ENCODE data around the gene LENG1. TPM values are rescaled to one million over a fixed set of nuclear protein-coding genes. Genes with fewer than 3 reads are reported as not detected.
A peak's percentile ranks its signal among the peaks of the same experiment; 100 is the strongest.

The LENG1 gene
- total RNA-seq, 1 donor from 2014 or later = 3.4 TPM

DNA sequence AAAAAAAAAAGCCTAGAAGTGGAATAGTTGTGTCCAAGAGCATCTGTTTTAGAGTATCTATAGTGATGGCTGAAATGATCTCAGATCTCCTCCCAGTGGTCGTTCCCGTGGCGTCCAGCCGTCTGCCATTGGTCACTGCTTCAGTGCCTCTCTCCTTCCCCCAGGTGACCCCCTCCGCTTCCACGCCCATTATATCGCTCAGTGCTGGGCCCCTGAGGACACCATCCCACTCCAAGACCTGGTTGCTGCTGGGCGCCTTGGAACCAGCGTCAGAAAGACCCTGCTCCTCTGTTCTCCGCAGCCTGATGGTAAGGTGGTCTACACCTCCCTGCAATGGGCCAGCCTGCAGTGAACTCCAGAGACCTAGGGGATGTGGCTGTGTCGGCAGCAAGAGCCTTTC, 33.5 kb upstream of the LENG1 start:
- no peak overlapping the region for H3K27ac Mint-ChIP-seq (ENCODE audit: unreplicated experiment)
- TF ChIP-seq, protein P1, sequence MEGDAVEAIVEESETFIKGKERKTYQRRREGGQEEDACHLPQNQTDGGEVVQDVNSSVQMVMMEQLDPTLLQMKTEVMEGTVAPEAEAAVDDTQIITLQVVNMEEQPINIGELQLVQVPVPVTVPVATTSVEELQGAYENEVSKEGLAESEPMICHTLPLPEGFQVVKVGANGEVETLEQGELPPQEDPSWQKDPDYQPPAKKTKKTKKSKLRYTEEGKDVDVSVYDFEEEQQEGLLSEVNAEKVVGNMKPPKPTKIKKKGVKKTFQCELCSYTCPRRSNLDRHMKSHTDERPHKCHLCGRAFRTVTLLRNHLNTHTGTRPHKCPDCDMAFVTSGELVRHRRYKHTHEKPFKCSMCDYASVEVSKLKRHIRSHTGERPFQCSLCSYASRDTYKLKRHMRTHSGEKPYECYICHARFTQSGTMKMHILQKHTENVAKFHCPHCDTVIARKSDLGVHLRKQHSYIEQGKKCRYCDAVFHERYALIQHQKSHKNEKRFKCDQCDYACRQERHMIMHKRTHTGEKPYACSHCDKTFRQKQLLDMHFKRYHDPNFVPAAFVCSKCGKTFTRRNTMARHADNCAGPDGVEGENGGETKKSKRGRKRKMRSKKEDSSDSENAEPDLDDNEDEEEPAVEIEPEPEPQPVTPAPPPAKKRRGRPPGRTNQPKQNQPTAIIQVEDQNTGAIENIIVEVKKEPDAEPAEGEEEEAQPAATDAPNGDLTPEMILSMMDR (IDR thresholded peaks at IDR 0.05; ENCODE audit: unreplicated experiment) = no peak
- H3K27me3 Mint-ChIP-seq (ENCODE audit: unreplicated experiment) = peaks cover 19% of the 10 kb centered on the region
- no peak for DNase-seq (ENCODE audit: low spot score)
- H3K4me3 Mint-ChIP-seq (ENCODE audit: unreplicated experiment) = no peak overlapping the region
- H3K36me3 Mint-ChIP-seq (ENCODE audit: low read depth, unreplicated experiment) = peaks cover 29% of the 10 kb centered on the region
- no peaks in the 10 kb centered on the region for H3K9me3 Mint-ChIP-seq (ENCODE audit: unreplicated experiment)
- H3K4me1 Mint-ChIP-seq (ENCODE audit: unreplicated experiment) = peaks cover 19% of the 10 kb centered on the region

DNA sequence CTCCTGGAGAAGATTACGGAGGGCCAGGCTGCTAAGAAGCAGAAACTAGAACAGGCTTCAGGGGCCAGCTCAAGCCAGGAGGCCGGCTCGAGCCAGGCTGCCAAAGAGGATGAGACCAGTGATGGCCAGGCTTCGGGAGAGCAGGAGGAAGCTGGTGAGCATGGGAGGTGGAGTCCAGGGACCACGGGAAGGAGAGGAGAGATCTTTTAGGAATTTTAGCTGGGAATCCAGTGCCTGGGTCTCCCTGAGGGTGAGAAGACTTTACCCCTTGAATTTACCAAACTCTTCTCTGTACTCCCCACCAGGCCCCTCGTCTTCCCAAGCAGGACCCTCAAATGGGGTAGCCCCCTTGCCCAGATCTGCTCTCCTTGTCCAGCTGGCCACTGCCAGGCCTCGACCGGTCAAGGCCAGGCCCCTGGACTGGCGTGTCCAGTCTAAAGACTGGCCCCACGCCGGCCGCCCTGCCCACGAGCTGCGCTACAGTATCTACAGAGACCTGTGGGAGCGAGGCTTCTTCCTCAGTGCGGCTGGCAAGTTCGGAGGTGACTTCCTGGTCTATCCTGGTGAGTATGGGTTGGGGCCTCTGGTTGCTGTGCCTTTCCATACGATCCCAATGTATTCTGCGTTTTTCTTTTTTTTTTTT, 32.4 kb upstream of the LENG1 start:
- DNase-seq (ENCODE audit: low spot score) = no peak
- H3K4me1 Mint-ChIP-seq (ENCODE audit: unreplicated experiment) = peaks cover 29% of the 10 kb centered on the region
- H3K27me3 Mint-ChIP-seq (ENCODE audit: unreplicated experiment) = peaks cover 22% of the 10 kb centered on the region
- H3K36me3 Mint-ChIP-seq (ENCODE audit: low read depth, unreplicated experiment) = peaks cover 29% of the 10 kb centered on the region
- H3K9me3 Mint-ChIP-seq (ENCODE audit: unreplicated experiment) = no peaks in the 10 kb centered on the region
- H3K4me3 Mint-ChIP-seq (ENCODE audit: unreplicated experiment) = peak overlapping the region; percentile 91
- TF ChIP-seq, protein P1 (IDR thresholded peaks at IDR 0.05; ENCODE audit: unreplicated experiment) = no peak
- H3K27ac Mint-ChIP-seq (ENCODE audit: unreplicated experiment) = peak overlapping the region; percentile 48

DNA sequence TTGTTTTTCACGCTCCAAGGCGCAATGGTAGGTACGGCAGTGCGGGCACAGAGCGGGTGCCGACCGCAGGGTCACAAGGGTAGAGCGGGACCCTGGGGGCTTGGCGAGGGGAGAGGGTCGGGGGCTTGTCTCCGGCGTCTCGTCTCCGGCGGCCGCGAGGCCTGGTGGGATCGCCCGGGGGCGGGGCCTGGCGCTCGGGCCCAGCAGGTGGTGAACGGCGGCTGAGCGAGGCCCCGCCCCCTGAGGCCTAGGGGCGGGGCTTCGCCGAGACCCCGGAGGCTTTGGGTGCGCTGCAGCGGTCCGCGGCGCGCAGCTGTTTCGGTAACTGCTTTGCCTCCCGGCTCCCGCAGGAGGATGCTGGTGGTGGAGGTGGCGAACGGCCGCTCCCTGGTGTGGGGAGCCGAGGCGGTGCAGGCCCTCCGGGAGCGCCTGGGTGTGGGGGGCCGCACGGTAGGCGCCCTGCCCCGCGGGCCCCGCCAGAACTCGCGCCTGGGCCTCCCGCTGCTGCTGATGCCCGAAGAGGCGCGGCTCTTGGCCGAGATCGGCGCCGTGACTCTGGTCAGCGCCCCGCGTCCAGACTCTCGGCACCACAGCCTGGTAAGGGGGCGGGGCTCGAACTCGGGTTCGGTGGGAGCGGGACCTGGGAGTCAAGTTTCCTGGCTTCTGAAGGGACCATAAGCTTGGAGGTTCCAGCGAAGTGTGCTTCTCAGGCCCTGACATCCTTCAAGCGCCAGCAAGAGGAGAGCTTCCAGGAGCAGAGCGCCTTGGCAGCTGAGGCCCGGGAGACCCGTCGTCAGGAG, 31.7 kb upstream of the LENG1 start, which contains the start of gene TSEN34:
Gene TSEN34 (plus strand): TSS at position 298 of the 800 bp plus-strand sequence. CDS start 57 bp downstream, at position 355.
- TF ChIP-seq, protein P1 (IDR thresholded peaks at IDR 0.05; ENCODE audit: unreplicated experiment) = no peak
- H3K36me3 Mint-ChIP-seq (ENCODE audit: low read depth, unreplicated experiment) = peaks cover 33% of the 10 kb centered on the region
- no peaks in the 10 kb centered on the region for H3K9me3 Mint-ChIP-seq (ENCODE audit: unreplicated experiment)
- H3K4me1 Mint-ChIP-seq (ENCODE audit: unreplicated experiment) = peaks cover 29% of the 10 kb centered on the region
- peak within 1 kb of the TSS; percentile 100 for H3K27ac Mint-ChIP-seq (ENCODE audit: unreplicated experiment)
- H3K27me3 Mint-ChIP-seq (ENCODE audit: unreplicated experiment) = peaks cover 22% of the 10 kb centered on the region
- H3K4me3 Mint-ChIP-seq (ENCODE audit: unreplicated experiment) = peak within 1 kb of the TSS; percentile 99
- peak; percentile 87 for DNase-seq (ENCODE audit: low spot score)

DNA sequence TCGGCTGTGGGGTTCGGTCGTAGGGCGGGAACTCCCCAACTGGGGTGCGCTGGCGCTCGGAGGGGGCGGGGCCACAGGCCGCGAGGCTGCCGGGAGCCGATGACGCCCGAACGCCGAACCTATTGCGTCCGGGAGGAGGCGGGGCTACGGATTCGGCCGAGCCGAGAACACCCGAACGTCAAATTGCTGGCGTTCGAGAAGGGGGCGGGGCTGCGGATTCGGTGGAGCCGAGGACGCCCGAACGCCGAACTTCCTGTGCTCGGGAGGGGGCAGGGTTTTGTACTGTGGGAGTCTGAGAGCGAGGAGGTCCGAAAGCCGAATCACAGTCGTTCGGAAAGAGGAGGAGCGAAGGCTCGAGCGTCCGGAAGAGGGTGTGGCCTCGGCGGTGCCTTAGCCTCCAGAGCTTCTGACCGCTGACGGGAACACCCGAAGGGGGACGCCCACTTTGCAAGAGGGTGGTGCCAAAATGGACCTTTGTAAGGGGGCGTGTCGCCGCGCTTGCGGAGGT, 31.0 kb upstream of the LENG1 start:
- no peaks in the 10 kb centered on the region for H3K9me3 Mint-ChIP-seq (ENCODE audit: unreplicated experiment)
- TF ChIP-seq, protein P1 (IDR thresholded peaks at IDR 0.05; ENCODE audit: unreplicated experiment) = no peak
- peaks cover 35% of the 10 kb centered on the region for H3K36me3 Mint-ChIP-seq (ENCODE audit: low read depth, unreplicated experiment)

More for the DNA sequence above, 31.0 kb upstream of the LENG1 start:
- peak; percentile 99 for DNase-seq (ENCODE audit: low spot score)
- H3K4me3 Mint-ChIP-seq (ENCODE audit: unreplicated experiment) = peak overlapping the region; percentile 99
- peaks cover 22% of the 10 kb centered on the region for H3K27me3 Mint-ChIP-seq (ENCODE audit: unreplicated experiment)
- H3K27ac Mint-ChIP-seq (ENCODE audit: unreplicated experiment) = peak overlapping the region; percentile 100
- peaks cover 29% of the 10 kb centered on the region for H3K4me1 Mint-ChIP-seq (ENCODE audit: unreplicated experiment)
